Stimulated activated memory B cell treated with anti-CD40 and anti-IgM and Interleukin-4, amounts not matched to agents 10 μg/mL and 1 μg/mL and 100 μg/mL, for 72 hours (primary cell): ENCODE results near the gene HDGFL3.

Experiments used
- ATAC-seq: fragments of 150-1000 bp; cut with Tn5 transposase; 2 replicates; pipeline ENCODE4 v1.10.0; 2021
- H3K27ac Mint-ChIP-seq: one replicate; pipeline ENCODE4 v1.8.0; 2022; ENCODE audit warnings: mild to moderate bottlenecking, mixed read lengths
- H3K27me3 Mint-ChIP-seq: one replicate; pipeline ENCODE4 v1.8.0; 2022; ENCODE audit warnings: mixed read lengths
- H3K36me3 Mint-ChIP-seq: one replicate; pipeline ENCODE4 v1.8.0; 2022; ENCODE audit warnings: mixed read lengths
- H3K4me1 Mint-ChIP-seq: one replicate; pipeline ENCODE4 v1.8.0; 2022; ENCODE audit warnings: mixed read lengths
- H3K4me3 Mint-ChIP-seq: one replicate; pipeline ENCODE4 v1.8.0; 2022; ENCODE audit warnings: mild to moderate bottlenecking, moderate library complexity, mixed read lengths
- H3K9me3 Mint-ChIP-seq: one replicate; pipeline ENCODE4 v1.8.0; 2022; ENCODE audit warnings: mixed read lengths

HDGFL3 gene

DNA sequence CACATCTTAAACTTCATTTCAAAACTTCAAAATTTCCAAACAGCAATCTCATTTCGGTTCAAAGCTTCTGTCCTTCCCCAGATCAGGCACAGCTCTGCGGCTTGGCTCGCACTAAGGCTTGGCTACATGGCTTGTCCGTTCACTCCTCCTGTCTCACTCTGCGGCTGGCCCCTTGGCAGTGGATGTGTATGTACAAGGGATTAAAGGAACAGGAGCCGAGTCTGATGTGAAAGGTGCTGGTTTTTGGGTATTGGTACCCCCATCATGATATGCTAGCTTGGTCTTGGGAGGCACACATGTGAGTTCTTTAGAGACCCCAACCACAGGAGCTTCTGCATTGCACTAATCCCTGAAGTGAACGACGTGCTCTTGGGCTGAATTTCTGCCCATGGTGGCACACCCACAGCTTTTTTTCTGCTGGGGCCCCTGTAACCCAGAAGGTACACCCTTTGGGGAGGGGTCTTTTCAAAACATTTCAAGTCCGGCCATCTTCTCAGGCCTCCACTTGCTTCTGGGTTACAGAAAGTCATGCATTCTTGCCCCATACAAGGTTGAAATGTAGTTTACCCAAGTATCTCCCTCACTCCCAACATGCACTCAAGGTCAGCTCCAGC lies 87.5 kb downstream of the HDGFL3 start:
- Mint-ChIP-seq H3K9me3 (no peaks in the 10 kb centered on the region), H3K4me1 (no peaks in the 10 kb centered on the region), H3K36me3 (no peaks in the 10 kb centered on the region), H3K27me3 (no peaks in the 10 kb centered on the region), H3K27ac (no peak overlapping the region), H3K4me3 (no peak overlapping the region)
- no peak for ATAC-seq

DNA sequence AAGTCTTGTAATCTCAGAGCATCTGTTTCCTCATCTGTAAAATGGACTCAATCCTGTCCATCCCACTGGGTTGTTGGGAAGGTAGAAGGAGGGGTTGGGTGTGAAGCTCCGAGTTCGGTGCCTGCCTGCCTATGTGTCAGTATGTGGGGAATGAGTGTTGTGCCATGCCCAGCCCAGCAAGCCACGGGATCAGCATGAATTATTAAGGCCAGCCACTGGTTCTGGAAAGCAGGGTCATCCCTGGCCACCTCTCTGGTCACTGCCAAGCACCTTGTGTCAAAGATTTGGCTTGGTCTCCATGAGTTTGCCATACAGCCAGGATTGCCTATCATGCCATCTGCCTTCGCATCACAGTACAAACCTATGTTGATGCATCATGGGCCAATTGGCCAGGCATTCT lies 88.7 kb downstream of the HDGFL3 start:
- no peak overlapping the region for H3K27ac Mint-ChIP-seq
- H3K4me3 Mint-ChIP-seq = no peak overlapping the region
- no peak for ATAC-seq
- H3K4me1 Mint-ChIP-seq = no peaks in the 10 kb centered on the region
- H3K27me3 Mint-ChIP-seq = no peaks in the 10 kb centered on the region
- H3K9me3 Mint-ChIP-seq = no peaks in the 10 kb centered on the region
- H3K36me3 Mint-ChIP-seq = no peaks in the 10 kb centered on the region

DNA sequence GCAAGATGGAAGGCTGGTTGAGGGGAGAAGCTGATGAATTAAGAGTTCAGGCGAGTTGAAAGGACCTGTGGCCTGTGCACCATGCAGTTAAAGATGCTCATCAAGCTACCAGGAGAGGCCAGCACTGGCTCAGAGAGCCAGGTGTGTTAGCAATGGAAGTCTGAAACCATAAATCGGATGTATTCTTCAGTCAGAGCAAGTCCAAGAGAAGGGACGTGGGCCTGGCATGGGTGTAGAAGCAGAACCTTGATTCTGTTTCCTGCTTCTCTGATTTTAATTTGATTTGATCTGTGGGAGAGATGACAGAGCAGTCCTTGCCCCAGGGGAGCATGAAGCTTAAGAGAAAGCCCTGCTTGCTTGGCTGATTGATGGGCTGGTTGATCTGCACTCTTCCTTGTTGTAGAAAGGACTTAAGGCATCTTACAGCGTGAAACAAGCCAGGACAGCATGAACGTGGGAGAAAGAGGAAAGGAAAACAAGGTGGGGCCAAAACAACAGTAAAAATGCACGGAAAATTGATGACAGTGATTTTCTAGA lies 89.3 kb downstream of the HDGFL3 start:
- no peaks in the 10 kb centered on the region for H3K4me1 Mint-ChIP-seq
- H3K27me3 Mint-ChIP-seq = no peaks in the 10 kb centered on the region
- no peak overlapping the region for H3K4me3 Mint-ChIP-seq
- ATAC-seq = no peak
- no peaks in the 10 kb centered on the region for H3K9me3 Mint-ChIP-seq
- no peaks in the 10 kb centered on the region for H3K36me3 Mint-ChIP-seq
- no peak overlapping the region for H3K27ac Mint-ChIP-seq

DNA sequence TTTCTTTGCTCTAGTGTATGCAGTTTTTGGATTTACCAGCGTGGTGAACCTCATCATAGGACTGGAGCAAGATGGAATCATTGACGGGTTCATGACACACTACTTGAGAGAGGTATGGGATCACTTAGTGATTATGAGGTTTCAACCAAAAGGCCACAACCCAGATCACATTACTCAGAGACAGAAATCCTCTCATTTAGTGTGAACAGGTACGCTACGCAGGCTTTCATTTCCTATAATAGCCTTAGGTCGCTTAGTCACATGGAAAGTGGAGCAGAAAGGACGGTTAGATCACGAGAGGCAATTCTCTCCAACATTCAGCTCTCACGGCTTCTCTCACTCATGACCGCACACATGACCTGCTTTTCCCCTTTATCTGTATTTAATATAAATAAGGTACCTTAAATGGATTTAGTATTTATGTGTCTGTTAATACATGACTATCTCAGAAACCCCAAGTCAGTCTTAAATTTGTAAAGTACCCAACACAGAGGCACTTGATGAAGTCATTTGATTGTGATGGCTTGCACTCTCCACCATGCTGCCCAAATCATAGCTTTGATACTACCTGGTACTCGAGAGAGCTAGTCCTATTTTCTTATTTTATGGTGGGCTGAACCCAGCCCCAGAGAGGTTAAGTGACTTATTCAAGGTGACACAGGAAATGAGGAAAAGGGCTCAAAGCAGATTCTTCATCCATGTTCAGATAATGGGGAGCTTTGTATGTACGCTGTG lies 91.6 kb downstream of the HDGFL3 start:
- Mint-ChIP-seq H3K27ac (no peak overlapping the region), H3K36me3 (peaks cover 6% of the 10 kb centered on the region), H3K27me3 (peaks cover 9% of the 10 kb centered on the region), H3K4me1 (no peaks in the 10 kb centered on the region), H3K4me3 (no peak overlapping the region), H3K9me3 (peaks cover 5% of the 10 kb centered on the region)
- peak; percentile 48 for ATAC-seq

DNA sequence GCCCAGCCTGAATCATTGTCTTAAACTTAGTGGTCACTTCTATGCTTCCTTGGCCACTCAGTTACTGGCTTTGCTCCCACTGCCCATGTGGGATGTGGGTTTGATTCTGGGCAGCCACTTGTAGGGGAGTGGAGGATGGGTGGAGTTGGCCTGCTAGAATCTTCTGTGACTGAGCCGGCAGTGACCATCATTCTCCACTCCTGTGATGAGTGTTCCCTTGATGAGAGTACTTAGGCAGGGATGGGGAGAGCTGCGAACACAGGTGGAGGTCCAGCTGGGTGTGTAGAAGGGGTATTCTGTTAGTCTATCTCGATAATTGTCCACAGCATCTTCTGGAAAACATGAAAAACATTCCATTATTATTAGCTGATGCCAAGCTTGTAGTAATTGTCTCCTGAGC lies 92.2 kb downstream of the HDGFL3 start:
- no peak for ATAC-seq
- no peaks in the 10 kb centered on the region for H3K4me1 Mint-ChIP-seq
- H3K27ac Mint-ChIP-seq = no peak overlapping the region
- peaks cover 6% of the 10 kb centered on the region for H3K36me3 Mint-ChIP-seq
- H3K4me3 Mint-ChIP-seq = no peak overlapping the region
- peaks cover 15% of the 10 kb centered on the region for H3K27me3 Mint-ChIP-seq
- H3K9me3 Mint-ChIP-seq = peaks cover 5% of the 10 kb centered on the region

- Mint-ChIP-seq H3K36me3 (peaks cover 6% of the 10 kb centered on the region), H3K9me3 (peaks cover 5% of the 10 kb centered on the region), H3K4me1 (peaks cover under 1% of the 10 kb centered on the region), H3K27ac (no peak overlapping the region), H3K4me3 (no peak overlapping the region), H3K27me3 (peaks cover 20% of the 10 kb centered on the region)
- no peak for ATAC-seq
Measured at GRCh38 chr15:83114856-83115255, 92.8 kb downstream of the HDGFL3 start.

- Mint-ChIP-seq H3K4me3 (no peak overlapping the region), H3K27ac (no peak overlapping the region)
Measured at GRCh38 chr15:83113881-83114674, 93.5 kb downstream of the HDGFL3 start.

DNA sequence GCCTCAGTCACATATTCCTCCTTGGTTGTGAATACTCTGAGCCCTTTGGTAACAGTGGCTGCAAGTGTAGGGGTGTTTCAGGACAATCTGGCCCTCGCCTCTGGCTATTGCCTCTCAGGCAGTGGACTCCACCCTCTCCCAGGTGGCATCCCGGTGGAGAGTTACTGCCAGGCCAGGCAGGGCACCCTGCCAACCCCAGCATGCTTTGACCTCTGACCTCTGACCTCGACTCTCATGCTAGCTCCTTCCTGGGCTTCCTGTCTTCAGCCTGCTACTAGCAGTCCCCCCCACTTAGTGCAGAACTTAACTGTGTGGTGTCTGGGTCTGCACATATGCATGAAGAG lies 94.7 kb downstream of the HDGFL3 start:
- Mint-ChIP-seq H3K9me3 (peaks cover 5% of the 10 kb centered on the region), H3K27me3 (peaks cover 39% of the 10 kb centered on the region), H3K4me1 (peaks cover 20% of the 10 kb centered on the region), H3K4me3 (no peak overlapping the region), H3K36me3 (peaks cover 6% of the 10 kb centered on the region), H3K27ac (no peak overlapping the region)
- no peak for ATAC-seq

More at GRCh38 chr15:83113881-83114674, 93.5 kb downstream of the HDGFL3 start:
- H3K4me1 Mint-ChIP-seq = peaks cover 8% of the 10 kb centered on the region
- peaks cover 5% of the 10 kb centered on the region for H3K9me3 Mint-ChIP-seq
- no peak for ATAC-seq
- H3K27me3 Mint-ChIP-seq = peaks cover 28% of the 10 kb centered on the region
- peaks cover 6% of the 10 kb centered on the region for H3K36me3 Mint-ChIP-seq

GRCh38 chr15:83112233-83112955 lies 95.2 kb downstream of the HDGFL3 start:
- peaks cover 6% of the 10 kb centered on the region for H3K36me3 Mint-ChIP-seq
- H3K27ac Mint-ChIP-seq = no peak overlapping the region
- H3K9me3 Mint-ChIP-seq = peaks cover 5% of the 10 kb centered on the region
- ATAC-seq = no peak
- H3K4me3 Mint-ChIP-seq = no peak overlapping the region
- peaks cover 20% of the 10 kb centered on the region for H3K4me1 Mint-ChIP-seq
- H3K27me3 Mint-ChIP-seq = peaks cover 39% of the 10 kb centered on the region

- H3K36me3 Mint-ChIP-seq = peaks cover 6% of the 10 kb centered on the region
- peaks cover 47% of the 10 kb centered on the region for H3K27me3 Mint-ChIP-seq
- H3K4me1 Mint-ChIP-seq = peaks cover 25% of the 10 kb centered on the region
- no peak overlapping the region for H3K27ac Mint-ChIP-seq
- H3K9me3 Mint-ChIP-seq = peaks cover 5% of the 10 kb centered on the region
- ATAC-seq = no peak
- H3K4me3 Mint-ChIP-seq = no peak overlapping the region
Measured at GRCh38 chr15:83111149-83111548, 96.5 kb downstream of the HDGFL3 start.

DNA sequence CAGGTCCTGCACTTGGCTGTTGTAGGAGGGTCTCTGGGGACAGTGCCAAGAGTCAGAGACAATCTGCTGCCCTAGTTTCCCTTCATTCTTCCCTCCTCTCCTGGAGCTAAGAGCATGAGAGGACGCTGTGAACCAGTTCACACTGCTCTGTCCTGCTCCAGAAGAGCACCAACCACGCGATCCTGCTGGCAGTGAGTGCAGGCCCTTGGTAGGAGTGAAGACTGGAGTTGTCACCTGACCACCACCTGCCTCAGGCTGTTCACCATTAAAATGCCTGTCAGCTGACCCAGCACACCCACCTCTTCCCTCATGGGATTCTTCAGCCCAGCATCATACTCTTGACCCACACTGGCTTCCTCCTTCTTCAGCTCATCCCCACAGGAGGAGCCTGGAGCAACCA lies 97.2 kb downstream of the HDGFL3 start:
- peaks cover 5% of the 10 kb centered on the region for H3K9me3 Mint-ChIP-seq
- H3K27ac Mint-ChIP-seq = no peak overlapping the region
- no peak overlapping the region for H3K4me3 Mint-ChIP-seq
- peaks cover 25% of the 10 kb centered on the region for H3K4me1 Mint-ChIP-seq
- ATAC-seq = no peak
- H3K27me3 Mint-ChIP-seq = peaks cover 53% of the 10 kb centered on the region
- H3K36me3 Mint-ChIP-seq = peaks cover 6% of the 10 kb centered on the region

DNA sequence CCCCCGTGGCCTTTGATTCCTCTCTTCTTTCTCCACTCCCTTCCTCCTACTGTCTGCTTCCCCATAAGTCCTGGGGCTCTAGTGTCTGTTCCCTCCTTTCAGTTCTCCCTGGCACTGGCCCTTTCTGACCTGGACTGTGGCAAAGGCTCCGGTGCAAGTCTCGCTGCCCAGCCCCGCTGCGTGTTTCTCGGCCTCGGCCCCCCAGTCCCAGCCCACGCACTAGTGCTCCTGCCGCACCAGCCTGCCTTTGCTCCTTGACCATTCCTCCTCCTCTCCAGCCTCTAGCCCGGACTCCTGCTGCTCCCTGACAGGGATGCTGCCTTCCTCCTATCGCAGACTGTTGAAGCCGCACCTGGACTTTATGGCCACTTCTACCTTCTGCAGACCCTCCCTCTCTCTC lies 98.1 kb downstream of the HDGFL3 start:
- Mint-ChIP-seq H3K36me3 (peaks cover 6% of the 10 kb centered on the region), H3K9me3 (peaks cover 5% of the 10 kb centered on the region), H3K4me1 (peaks cover 25% of the 10 kb centered on the region), H3K27ac (no peak overlapping the region), H3K27me3 (peaks cover 62% of the 10 kb centered on the region), H3K4me3 (no peak overlapping the region)
- no peak for ATAC-seq

DNA sequence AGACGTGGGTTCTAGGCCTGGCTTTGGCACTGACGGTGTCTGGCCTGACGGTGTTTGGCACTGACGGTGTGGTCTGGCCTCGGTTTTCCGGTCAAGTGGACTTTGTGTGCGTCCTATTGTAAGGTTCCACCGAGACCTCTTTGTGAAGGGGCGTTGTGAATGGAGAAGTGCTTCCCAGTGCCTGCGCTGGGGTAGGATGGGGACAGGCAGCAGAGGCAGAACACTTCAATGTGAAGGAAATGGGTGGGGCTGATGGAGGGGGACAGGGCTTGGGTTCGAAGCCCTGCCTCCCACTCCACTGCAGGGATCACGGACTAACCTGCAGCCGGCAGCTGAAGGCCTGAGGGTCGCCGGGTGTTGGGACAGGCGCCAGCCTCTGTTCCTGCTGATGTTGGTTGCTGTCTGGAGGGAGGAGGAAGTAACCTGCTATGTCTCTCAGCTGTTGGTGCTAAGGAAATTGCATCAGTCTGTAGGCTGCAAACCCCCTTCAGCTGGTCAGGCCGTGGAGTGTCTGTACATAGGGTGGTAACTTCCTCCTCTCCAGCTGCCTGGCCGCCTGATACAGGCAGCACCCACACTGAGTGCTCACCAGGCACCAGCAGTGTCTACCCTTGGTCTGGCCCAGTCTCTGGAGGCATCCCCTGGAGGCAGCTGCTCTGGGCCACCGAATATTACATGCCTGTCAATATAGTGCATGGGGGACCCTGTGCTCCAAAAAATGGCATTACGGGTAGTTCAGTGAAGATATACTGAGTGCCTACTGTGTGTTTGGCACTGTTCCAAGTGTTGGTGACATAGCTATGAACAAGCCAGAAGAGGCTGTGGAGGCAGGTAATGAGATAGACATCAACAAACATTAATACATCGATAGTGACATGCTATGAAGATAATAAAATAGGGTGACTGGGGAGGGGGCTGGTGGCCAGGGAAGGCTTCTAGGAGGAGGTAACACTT lies 99.1 kb downstream of the HDGFL3 start:
- Mint-ChIP-seq H3K4me3 (peak overlapping the region; percentile 71), H3K9me3 (peaks cover 5% of the 10 kb centered on the region), H3K27me3 (peaks cover 72% of the 10 kb centered on the region), H3K27ac (no peak overlapping the region), H3K4me1 (peaks cover 25% of the 10 kb centered on the region), H3K36me3 (peaks cover 6% of the 10 kb centered on the region)
- ATAC-seq = peak; percentile 78

DNA sequence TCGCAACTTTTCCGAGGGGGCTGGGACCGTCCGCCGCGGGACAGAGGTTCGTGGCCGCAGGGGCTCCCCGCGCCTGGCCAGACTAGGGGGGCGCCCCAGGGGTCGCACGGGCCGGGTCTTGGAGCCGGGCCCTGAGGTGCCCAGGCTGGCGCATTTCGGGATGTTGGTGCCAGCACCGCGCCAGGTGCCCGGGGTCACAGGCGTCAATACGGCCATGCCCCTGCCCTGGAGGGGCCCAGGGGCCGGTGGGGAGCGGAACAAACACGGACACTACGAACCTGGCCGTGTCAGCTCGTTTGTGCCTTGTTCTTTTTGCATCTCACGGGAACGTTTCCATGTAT lies 99.8 kb downstream of the HDGFL3 start:
- peak overlapping the region; percentile 71 for H3K4me3 Mint-ChIP-seq
- no peak overlapping the region for H3K27ac Mint-ChIP-seq
- no peak for ATAC-seq
- H3K36me3 Mint-ChIP-seq = peaks cover 6% of the 10 kb centered on the region
- H3K27me3 Mint-ChIP-seq = peaks cover 72% of the 10 kb centered on the region
- H3K4me1 Mint-ChIP-seq = peaks cover 25% of the 10 kb centered on the region
- H3K9me3 Mint-ChIP-seq = peaks cover 5% of the 10 kb centered on the region
